Panc1 (cell line): ENCODE measurements around the gene RPS3. TPM values are rescaled to one million over a fixed set of nuclear protein-coding genes. Genes with fewer than 3 reads are reported as not detected.

Source experiments
- ATAC-seq: fragments of 200-7000 bp; cut with Tn5 transposase; 2 replicates; pipeline ENCODE4 v1.9.1; 2020; ENCODE audit warnings: mild to moderate bottlenecking, moderate library complexity
- BruUV-seq: library from RNA; stranded (reverse); fragments of 400-500 nt; replicated peaks from 2 replicates; lab custom pipeline; 2021; lab: Mats Ljungman, UMichigan
- CTCF ChIA-PET: fragments of 300-600 bp; sonication (Branson Sonifier 250); formaldehyde crosslinking; loops from one replicate; lab custom pipeline; 2022; ENCODE audit warnings: antibody characterized with exemption; lab: Charles Lee
- POLR2A ChIA-PET: fragments of 300-600 bp; sonication (Branson Sonifier 250); formaldehyde crosslinking; loops from one replicate; lab custom pipeline; 2022; ENCODE audit warnings: antibody characterized with exemption; lab: Charles Lee
- DNase-seq: peaks from one replicate; pipeline ENCODE4 v3.0.0-alpha.2; 2010; ENCODE audit warnings: low read depth, low spot score
- H3K27ac ChIP-seq: 2 replicates; pipeline ENCODE4 v1.5.1; 2011; ENCODE audit warnings: mild to moderate bottlenecking, low read length, inconsistent platforms
- H3K27me3 ChIP-seq: fragments of 200-500 bp; sonication (Bioruptor generic); 2 replicates; pipeline ENCODE4 v1.6.0; 2014; ENCODE audit warnings: low read length, inconsistent platforms; ENCODE audit not compliant: control insufficient read depth, insufficient read depth
- H3K36me3 ChIP-seq: fragments of 200-500 bp; sonication (Bioruptor generic); 2 replicates; pipeline ENCODE4 v1.5.1; 2014; ENCODE audit warnings: inconsistent platforms, mild to moderate bottlenecking, low read length, moderate library complexity; ENCODE audit not compliant: control insufficient read depth, insufficient read depth
- H3K4me1 ChIP-seq: 2 replicates; pipeline ENCODE4 v1.5.1; 2011; ENCODE audit warnings: inconsistent platforms, mild to moderate bottlenecking, low read length, moderate library complexity; ENCODE audit not compliant: control insufficient read depth, insufficient read depth
- H3K4me3 ChIP-seq, 2 experiments: 2 replicates each; pipeline ENCODE4 v1.5.1; 2011 to 2012; ENCODE audit warnings: low read depth in 2 of 2, low read length in 2 of 2, mild to moderate bottlenecking in 2 of 2, inconsistent platforms in 1 of 2, moderate library complexity in 1 of 2
- H3K9me3 ChIP-seq: fragments of 200-500 bp; sonication (Bioruptor generic); 2 replicates; pipeline ENCODE4 v1.5.1; 2014; ENCODE audit warnings: low read depth, mild to moderate bottlenecking, inconsistent platforms, low read length, moderate library complexity; ENCODE audit not compliant: control insufficient read depth, insufficient read depth
- POLR2AphosphoS5 ChIP-seq: IDR thresholded peaks from 2 replicates; pipeline ENCODE4 v1.6.1; 2012; ENCODE audit warnings: mild to moderate bottlenecking, low read depth, low read length, moderate library complexity
- SIN3A ChIP-seq: IDR thresholded peaks from 2 replicates; pipeline ENCODE4 v1.6.1; 2012; ENCODE audit warnings: low read depth, mild to moderate bottlenecking, low read length, moderate library complexity, borderline replicate concordance; ENCODE audit not compliant: insufficient read depth
- TCF7L2 ChIP-seq: IDR thresholded peaks from 2 replicates; pipeline ENCODE4 v1.6.1; 2011; ENCODE audit warnings: mild to moderate bottlenecking, low read depth, low read length, inconsistent platforms
- in situ Hi-C: cut with HindIII; loops from 2 replicates; pipeline ENCODE4 v1.10.0; 2016; ENCODE audit warnings: low sequenced_read_pairs, low pct_unique_long_range_greater_than_20kb
- intact Hi-C: fragments of 100-400 bp; cut with micrococcal nuclease; formaldehyde crosslinking; loops from one replicate; pipeline ENCODE4 v1.10.0; 2022; ENCODE audit not compliant: unreplicated experiment
- total RNA-seq: library from RNA; stranded (reverse); gene quantifications from one replicate; pipeline ENCODE4 v1.2.1, GENCODE V29; 2021; ENCODE audit not compliant: unreplicated experiment
- TF ChIP-seq, protein P1 (sequence below): fragments of 450-650 bp; IDR thresholded peaks from 2 replicates; pipeline ENCODE4 v1.5.1; 2017; ENCODE audit warnings: mild to moderate bottlenecking
- TF ChIP-seq, protein P2 (sequence below), 2 experiments: IDR thresholded peaks; 2 replicates each; pipeline ENCODE4 v1.6.1; 2011 to 2012; ENCODE audit warnings: low read depth in 2 of 2, control low read depth in 1 of 2, low read length in 1 of 2, mild to moderate bottlenecking in 1 of 2, moderate library complexity in 1 of 2; ENCODE audit not compliant: insufficient read depth in 1 of 2

RPS3 gene
- total RNA-seq, 1 experiment from 2014 or later = 2,945 TPM

DNA sequence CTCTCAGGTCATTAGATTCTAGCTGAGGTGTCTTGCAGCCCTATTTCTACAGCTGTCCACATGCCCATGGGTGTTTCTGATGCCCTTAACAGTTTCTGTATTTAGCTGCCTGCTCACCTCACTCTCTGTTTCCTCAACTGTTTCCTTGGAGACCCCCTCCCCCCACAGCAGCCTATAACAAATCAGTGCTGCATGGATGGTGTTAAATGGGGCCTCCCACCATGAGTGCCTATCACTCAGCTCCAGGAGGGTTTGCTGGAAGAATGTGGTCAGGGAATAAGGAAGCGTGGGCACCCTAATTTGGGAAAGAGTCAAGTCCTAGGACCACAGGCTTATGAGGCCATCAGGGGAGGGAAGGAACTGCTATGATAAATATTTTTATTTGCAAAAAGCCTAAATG, 25.1 kb downstream of the RPS3 start:
- no peak for ATAC-seq
- POLR2A ChIA-PET = interaction anchor here (0.6 kb wide), 1 partner anchor 68 kb away, joined by 5 read pairs; no protein-coding TSS in a partner anchor
- Histone ChIP-seq H3K27ac (no peak overlapping the region), H3K4me3 (no peak overlapping the region), H3K9me3 (no peaks in the 10 kb centered on the region), H3K27me3 (no peaks in the 10 kb centered on the region), H3K4me1 (peaks cover 27% of the 10 kb centered on the region), H3K36me3 (no peaks in the 10 kb centered on the region)
- intact Hi-C loops (loop anchor here (2.0 kb wide), 1 partner anchor 36 kb away; no protein-coding TSS in a partner anchor), in situ Hi-C loops (no loop called here)
- BruUV-seq = no TSS peak
- TF ChIP-seq, protein P1, sequence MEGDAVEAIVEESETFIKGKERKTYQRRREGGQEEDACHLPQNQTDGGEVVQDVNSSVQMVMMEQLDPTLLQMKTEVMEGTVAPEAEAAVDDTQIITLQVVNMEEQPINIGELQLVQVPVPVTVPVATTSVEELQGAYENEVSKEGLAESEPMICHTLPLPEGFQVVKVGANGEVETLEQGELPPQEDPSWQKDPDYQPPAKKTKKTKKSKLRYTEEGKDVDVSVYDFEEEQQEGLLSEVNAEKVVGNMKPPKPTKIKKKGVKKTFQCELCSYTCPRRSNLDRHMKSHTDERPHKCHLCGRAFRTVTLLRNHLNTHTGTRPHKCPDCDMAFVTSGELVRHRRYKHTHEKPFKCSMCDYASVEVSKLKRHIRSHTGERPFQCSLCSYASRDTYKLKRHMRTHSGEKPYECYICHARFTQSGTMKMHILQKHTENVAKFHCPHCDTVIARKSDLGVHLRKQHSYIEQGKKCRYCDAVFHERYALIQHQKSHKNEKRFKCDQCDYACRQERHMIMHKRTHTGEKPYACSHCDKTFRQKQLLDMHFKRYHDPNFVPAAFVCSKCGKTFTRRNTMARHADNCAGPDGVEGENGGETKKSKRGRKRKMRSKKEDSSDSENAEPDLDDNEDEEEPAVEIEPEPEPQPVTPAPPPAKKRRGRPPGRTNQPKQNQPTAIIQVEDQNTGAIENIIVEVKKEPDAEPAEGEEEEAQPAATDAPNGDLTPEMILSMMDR = no peak
- TF ChIP-seq SIN3A = no peak
- TF ChIP-seq, protein P2, sequence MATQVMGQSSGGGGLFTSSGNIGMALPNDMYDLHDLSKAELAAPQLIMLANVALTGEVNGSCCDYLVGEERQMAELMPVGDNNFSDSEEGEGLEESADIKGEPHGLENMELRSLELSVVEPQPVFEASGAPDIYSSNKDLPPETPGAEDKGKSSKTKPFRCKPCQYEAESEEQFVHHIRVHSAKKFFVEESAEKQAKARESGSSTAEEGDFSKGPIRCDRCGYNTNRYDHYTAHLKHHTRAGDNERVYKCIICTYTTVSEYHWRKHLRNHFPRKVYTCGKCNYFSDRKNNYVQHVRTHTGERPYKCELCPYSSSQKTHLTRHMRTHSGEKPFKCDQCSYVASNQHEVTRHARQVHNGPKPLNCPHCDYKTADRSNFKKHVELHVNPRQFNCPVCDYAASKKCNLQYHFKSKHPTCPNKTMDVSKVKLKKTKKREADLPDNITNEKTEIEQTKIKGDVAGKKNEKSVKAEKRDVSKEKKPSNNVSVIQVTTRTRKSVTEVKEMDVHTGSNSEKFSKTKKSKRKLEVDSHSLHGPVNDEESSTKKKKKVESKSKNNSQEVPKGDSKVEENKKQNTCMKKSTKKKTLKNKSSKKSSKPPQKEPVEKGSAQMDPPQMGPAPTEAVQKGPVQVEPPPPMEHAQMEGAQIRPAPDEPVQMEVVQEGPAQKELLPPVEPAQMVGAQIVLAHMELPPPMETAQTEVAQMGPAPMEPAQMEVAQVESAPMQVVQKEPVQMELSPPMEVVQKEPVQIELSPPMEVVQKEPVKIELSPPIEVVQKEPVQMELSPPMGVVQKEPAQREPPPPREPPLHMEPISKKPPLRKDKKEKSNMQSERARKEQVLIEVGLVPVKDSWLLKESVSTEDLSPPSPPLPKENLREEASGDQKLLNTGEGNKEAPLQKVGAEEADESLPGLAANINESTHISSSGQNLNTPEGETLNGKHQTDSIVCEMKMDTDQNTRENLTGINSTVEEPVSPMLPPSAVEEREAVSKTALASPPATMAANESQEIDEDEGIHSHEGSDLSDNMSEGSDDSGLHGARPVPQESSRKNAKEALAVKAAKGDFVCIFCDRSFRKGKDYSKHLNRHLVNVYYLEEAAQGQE (IDR thresholded peaks at IDR 0.05; ENCODE audit: insufficient read depth in 1 of 2, low read depth in 2 of 2, low read length in 1 of 2) = no peak
- no peak for TF ChIP-seq POLR2AphosphoS5
- no peak for TF ChIP-seq TCF7L2
- CTCF ChIA-PET = interaction anchor here (2.6 kb wide), 1 partner anchor 36 kb away, joined by 8 read pairs; no protein-coding TSS in a partner anchor
- no peak for DNase-seq

DNA sequence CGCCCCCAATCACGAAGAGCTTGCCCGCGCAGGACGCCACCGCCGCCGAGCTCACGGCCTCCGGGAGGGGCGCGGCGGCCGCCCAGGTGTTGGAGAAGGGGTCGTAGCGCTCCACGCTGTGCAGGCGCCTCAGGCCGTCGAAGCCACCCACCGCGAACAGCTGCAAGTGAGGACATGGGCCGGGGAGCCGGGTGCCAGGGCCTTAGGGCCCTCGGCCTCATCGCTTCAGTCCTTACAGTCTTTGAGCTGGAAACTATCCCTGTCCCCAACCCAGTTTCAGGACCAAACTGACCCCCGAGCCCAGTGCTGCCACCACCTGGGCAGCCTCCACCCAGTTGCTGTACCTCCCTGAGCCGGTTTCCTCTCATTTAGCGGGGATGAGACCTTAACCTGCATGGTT, 26.1 kb downstream of the RPS3 start:
- H3K9me3 ChIP-seq = no peaks in the 10 kb centered on the region
- no peak overlapping the region for H3K4me3 ChIP-seq
- POLR2A ChIA-PET = no interaction called here
- H3K36me3 ChIP-seq = no peaks in the 10 kb centered on the region
- H3K27ac ChIP-seq = no peak overlapping the region
- intact Hi-C loops = loop anchor here (2.0 kb wide), 1 partner anchor 37 kb away; no protein-coding TSS in a partner anchor
- no peak for TF ChIP-seq SIN3A
- TF ChIP-seq, protein P1 = peak; percentile 78; the same call in 1 of the 2 replicates
- CTCF ChIA-PET = interaction anchor here (1.0 to 2.6 kb wide), 2 partner anchors 17 to 37 kb away, joined by 3 to 8 read pairs; no protein-coding TSS in a partner anchor
- no peaks in the 10 kb centered on the region for H3K27me3 ChIP-seq
- ATAC-seq = no peak
- no peak for DNase-seq
- no TSS peak for BruUV-seq
- in situ Hi-C loops = no loop called here
- H3K4me1 ChIP-seq = peaks cover 27% of the 10 kb centered on the region
